Activated CD8-positive, alpha-beta memory T cell treated with anti-CD3 and anti-CD28 coated beads for 36 hours (primary cell): ENCODE data around the gene EBPL. TPM values are rescaled to one million over a fixed set of nuclear protein-coding genes. Genes with fewer than 3 reads are reported as not detected.

ENCODE experiments used
- CTCF ChIA-PET: fragments of 350-600 bp; sonication (Branson Sonifier 250); formaldehyde crosslinking; loops from one replicate; lab custom pipeline; 2021; ENCODE audit warnings: antibody characterized with exemption; lab: Charles Lee
- POLR2A ChIA-PET: fragments of 350-600 bp; sonication (Branson Sonifier 250); formaldehyde crosslinking; loops from one replicate; lab custom pipeline; 2021; ENCODE audit warnings: antibody characterized with exemption; lab: Charles Lee
- total RNA-seq, 2 experiments: library from RNA; stranded (reverse); gene quantifications; one replicate each; pipeline ENCODE4 v1.2.3, GENCODE V29; 2021

The EBPL gene
- total RNA-seq, 2 experiments from 2014 or later: 53.0 to 57.3 TPM

DNA sequence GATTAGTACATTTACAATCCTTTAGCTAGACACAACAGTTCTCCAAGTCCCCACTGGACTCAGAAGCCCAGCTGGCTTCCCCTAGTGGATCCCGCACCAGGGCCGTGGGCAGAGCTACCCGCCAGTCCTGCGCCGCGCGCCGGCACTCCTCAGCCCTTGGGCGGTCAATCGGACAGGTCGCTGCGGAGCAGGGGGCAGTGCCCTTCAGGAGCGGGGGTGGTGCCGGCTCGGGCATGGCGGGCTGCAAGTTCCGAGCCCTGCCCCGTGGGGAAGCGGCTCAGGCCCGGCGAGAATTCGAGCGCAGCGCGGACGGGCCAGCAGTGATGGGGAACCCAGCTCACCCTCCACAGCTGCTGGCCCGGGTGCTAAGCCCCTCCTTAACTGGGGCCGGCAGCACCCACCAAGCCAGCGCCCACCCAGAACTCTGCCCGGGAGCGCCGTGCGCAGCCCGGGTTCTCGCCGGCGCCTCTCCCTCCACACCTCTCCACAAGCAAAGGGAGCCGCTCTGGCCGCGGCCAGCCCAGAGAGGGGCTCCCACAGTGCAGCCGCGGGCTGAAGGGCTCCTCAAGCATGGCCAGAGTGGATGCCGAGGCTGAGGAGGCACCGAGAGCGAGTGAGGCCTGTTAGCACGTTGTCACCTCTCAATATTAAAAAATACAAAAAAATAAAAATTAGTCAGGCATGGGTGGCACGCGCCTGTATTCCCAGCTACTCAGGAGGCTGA, 12.9 kb downstream of the EBPL start:
- POLR2A ChIA-PET: interaction anchor here (1.5 kb wide), 1 partner anchor 114 kb away, joined by 4 read pairs; the partner anchor contains the start of gene KPNA3
- CTCF ChIA-PET: interaction anchor here (0.7 to 1.2 kb wide), 2 partner anchors 13 to 44 kb away, joined by 4 to 5 read pairs; partner anchors contain the start of gene EBPL

DNA sequence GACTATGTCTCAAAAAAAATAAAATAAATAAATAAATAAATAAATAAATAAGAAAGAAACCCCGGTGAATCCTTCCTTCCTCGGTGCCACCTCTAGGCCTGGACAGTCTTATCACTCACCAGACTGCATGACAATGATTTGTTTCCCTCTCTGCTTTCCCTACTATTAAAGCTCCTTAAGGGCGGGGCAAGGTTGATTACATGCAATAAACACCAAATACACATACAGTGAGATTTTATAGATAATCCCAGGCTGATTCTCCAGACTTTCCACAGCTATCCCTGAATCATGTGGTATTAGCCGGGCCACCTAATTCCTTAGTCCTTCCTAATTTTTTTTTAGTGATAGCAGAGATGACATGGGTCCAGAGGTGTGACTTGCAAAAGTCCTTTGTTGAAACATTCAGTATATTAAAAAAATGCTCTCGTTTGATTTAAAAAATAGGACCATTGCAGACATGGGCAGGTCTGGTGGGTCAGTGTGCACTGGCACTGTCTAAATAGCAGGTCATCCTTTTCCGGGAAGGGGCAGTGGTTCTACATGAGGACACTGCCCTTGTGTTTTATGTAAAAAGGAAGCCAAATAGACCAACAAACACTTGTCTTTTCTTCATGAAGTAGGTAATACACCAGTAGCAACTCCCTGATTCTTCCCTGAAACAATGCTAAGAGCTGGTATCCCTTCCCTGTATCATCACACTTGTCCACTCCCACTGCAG, 14.5 kb downstream of the EBPL start:
- ChIA-PET CTCF (interaction anchor here (0.5 to 1.3 kb wide), 2 partner anchors 12 to 19 kb away, joined by 3 to 4 read pairs; no protein-coding TSS in a partner anchor), POLR2A (no interaction called here)

DNA sequence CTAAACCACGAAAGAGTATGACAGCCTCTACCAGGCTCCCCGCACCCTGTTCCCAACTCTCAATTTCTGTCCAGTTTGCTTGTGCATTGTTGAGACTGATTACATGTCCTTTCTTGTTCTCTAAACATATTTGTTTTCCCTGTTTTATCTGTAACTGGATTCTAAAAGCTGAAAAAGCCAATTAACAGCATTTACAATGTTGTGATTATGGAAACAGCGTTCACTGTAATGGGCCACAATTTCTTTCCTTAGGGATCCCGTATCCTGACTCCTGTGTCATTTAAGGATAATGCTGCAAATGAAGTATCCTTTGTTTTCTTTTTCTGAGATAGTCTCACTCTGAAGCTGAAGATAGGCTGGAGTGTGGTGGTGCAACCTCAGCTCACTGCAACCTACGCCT, 20.5 kb downstream of the EBPL start:
- ChIA-PET POLR2A (no interaction called here), CTCF (no interaction called here)

DNA sequence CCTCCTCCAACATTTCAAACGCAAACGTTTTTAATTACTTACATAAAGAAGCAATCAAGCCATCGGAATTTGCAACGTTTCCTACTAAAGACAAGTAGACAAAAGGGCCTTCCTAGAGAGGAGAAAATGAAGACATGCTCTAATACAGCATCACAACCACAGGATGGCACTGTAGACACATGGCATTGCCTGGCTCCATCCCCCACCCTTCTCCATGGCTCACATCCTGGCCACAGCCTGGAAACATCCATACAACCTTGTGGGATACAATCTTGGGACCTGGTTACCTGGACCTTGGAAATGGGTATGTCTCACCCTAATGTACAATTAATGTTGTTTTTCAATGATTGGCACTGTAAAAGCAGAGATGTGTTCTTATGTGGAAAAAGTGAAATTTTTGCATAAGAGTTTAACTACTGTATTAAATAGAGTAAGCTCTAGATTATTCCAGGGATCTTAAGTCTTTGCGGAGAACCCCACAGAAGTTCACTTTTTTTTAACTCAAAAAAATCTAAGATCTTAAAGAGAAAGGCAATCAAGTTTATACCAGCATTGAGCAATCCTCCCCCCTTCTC, 21.5 kb downstream of the EBPL start:
- ChIA-PET CTCF (no interaction called here), POLR2A (no interaction called here)

DNA sequence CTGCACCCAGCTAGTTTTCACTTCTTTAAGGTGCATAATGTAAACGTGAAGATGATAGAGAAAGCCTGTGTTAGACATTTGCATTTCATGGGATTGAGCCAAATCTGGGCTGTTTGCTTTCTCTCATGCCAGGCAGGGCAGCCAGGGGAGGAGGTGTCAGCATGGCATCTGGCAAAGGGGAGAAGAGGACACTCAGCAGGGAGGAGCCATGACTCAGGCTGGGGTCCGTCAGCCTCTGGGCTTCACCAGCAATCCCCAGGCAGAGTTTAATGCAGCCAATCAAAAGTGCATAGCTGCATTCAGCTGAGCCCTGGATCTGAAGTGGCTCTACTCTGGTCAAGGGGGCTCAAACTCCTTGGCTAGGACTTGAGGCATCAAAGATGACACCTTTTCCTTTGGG, 23.5 kb downstream of the EBPL start:
- CTCF ChIA-PET: no interaction called here
- POLR2A ChIA-PET: no interaction called here

DNA sequence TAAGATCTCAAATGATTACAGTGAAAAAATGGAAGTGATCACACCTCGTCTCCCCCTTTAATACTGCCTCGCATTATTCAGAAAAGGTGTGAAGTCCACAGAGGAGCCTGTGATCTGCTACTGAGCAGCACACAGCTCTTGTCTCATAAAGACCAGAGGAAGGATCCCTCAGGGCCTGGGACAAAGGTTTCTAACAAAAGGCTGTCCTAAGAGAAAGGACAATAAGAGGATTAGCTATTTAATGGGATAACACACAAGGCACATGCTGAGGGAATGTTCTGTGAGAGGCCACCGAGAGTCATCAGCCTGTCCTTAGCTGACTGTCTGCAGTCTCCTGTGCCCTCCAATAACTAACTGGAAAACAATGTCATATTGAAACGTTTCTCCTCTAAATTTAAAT, 26.7 kb downstream of the EBPL start:
- CTCF ChIA-PET: interaction anchor here (0.5 kb wide), 1 partner anchor 44 kb away, joined by 5 read pairs; no protein-coding TSS in a partner anchor

DNA sequence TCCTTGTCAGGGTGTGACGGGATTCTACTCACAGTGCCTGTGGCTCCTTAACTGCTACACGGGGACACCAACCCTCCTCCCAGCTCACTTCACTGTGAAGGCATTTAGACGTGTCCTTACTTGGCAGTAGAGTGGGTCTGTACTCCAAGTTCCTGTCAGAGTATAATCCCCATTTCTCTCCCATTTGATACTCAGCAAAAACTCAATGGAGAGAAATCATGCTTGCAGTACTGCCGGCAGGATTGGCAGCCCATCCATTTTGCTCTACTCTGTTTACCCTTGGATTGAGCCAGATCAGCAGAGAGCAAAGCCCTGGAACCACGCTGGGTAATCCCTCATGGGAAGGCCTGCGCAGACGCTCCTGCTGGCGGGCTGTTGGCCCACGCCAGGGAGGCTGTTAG, 34.0 kb downstream of the EBPL start:
- CTCF ChIA-PET: no interaction called here
- POLR2A ChIA-PET: no interaction called here

More for the DNA sequence above, 26.7 kb downstream of the EBPL start:
- POLR2A ChIA-PET: no interaction called here

DNA sequence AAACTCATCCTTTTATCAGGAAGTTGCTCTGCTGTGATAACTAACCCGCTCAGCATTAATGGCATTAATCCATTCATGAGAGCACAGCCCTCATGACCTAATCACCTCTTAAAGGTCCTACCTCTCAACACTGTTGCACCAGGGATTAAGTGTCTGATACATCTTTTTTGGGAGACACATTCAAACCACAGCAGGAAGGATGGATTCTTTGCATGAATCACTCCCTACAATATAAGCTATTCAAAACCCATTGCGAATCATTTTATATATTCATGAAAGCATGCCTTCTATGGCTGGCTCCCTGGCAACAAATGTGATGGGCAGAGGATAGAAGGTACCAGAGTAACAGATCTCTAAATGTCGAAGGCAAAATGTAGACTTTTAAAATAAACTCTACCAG, 35.4 kb downstream of the EBPL start:
- POLR2A ChIA-PET: no interaction called here
- CTCF ChIA-PET: interaction anchor here (0.6 kb wide), 1 partner anchor 173 kb away, joined by 3 read pairs; no protein-coding TSS in a partner anchor

DNA sequence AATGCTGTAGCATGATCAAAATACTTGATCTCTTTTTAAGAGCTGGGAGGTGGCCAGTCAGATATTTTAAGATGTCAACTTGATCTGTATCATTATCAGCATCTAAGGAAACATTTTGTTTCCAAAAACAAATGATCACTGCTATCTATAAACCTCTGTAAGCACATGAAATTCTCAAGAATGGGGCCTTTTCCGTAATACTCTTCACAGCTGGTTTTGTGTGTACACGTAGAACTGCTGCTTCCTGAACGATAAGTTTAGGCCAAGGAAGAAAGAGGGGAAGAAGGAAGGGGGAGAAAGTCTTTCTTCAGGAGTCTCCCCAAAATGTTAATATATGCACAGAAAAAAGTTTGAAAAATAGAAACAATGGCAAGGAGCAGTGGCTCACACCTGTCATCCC, 37.3 kb downstream of the EBPL start:
- POLR2A ChIA-PET: no interaction called here
- CTCF ChIA-PET: no interaction called here

DNA sequence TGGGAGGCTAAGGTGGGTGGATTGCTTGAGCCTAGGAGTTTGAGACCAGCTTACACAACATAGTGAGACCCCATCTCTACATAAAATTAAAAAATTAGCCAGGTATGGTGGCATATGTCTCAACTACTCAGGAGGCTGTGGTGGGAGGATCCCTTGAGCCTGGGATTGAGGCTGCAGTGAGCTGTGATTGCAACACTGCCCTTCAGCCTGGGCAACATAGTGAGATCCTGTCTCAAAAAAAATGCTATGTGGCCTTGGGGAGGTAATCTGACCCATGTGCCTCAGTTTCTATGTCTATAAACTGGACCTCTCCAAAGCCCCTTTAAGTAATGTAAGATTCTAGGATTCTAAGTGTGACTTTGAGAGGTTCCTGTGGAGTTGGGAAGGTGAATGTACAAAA, 37.8 kb downstream of the EBPL start:
- CTCF ChIA-PET: no interaction called here
- POLR2A ChIA-PET: no interaction called here

DNA sequence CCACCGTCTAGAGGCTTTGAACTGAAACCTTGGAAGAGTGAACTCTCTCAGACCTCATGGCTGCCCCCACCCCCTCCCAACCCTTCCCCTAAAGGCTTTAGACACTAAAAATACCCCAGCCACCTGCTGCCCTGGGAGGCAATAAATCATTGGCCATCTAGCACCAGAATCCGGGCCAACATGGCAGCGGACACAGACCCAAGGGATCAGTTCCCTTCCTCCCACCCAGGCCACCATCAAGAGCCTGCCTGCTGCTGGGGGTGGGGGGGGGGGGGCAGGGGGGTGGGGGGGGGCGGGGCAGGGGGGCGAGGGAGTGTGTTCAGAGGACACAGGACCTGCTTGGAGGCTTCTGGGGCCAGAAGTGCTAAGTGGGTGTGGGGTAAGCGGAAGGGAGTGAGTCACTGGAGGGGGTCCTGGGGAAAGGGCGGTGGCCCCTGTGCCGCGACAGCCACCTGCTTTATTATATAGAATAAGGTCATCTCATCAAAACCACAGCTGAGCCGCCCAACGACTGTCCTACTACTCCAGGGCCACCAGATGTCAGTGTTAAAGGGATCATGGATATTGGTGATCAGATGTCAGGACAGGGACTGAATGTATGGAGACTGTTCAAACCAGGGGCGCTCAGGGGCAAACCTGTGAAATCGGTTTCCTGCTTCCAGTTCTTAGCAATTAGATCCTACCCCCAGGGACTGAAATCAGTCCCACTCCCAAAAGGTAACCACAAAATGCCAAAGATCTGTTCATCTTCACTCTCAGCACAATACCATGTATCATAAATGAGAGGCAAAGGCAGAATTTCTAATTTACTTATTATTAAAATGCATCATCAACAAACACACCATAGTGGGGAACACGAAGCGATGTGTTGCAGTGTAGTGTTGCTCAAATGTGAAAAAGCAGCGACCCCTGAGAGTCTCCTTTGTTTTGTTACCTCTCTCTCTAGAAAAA, 38.7 kb downstream of the EBPL start:
- CTCF ChIA-PET: interaction anchor here (0.6 kb wide), 1 partner anchor 361 kb away, joined by 4 read pairs; no protein-coding TSS in a partner anchor
- POLR2A ChIA-PET: interaction anchor here (0.5 kb wide), 1 partner anchor 140 kb away, joined by 3 read pairs; no protein-coding TSS in a partner anchor

DNA sequence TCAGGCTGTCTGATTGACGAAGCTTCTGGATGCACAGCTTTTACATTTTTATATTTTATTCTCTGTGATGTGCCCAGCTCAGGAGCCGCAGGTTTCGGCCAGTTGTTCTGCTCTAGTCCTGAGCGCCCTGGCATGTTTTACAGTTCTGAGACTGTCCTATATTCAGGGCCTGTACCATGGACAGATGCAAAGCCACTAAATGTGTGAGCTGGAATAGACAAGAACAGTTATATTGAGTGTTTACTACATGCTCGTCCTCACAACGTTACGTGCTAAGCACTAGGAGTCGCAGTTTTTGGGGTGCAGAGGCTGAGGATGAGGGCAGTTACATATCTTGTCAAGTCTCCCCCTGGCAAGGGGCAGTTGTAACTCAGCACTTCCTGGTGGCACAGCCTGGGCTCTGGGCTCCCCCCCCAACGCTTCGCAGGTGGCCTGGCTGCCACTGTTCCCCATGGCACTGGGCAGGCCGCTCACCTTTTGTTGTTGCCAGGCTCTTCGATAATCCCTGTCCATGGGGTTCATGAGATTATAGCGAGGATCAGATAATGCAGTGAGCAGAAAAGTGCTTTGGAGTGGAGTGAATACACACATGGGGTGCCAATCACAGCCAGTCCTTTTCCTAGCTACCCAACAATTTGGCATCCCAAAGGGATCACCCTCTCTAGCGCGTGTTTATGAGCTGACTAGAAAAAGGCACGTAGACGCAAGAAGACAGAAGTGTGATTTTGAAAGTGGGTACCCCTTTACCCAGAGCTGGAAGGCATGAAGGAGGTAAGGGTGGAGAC, 39.5 kb downstream of the EBPL start:
- ChIA-PET CTCF (no interaction called here), POLR2A (no interaction called here)

DNA sequence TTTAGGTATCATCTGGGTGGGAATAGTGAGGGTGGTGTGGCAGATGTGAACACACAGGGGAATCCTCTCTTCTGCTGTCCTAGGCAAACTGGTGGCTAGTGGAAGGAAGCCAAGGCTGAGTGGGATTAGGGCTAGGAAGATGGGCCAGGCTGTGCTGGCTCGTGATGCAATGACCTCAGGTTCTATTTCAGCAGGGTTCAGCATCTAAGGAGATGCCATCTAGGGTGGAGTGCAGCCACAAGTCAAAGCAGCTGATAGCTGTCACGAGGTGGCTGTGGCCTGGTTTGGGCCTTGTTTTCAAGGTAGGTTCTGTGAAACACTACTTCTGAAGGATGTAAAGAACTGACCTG, 41.3 kb downstream of the EBPL start:
- CTCF ChIA-PET: no interaction called here
- POLR2A ChIA-PET: no interaction called here

DNA sequence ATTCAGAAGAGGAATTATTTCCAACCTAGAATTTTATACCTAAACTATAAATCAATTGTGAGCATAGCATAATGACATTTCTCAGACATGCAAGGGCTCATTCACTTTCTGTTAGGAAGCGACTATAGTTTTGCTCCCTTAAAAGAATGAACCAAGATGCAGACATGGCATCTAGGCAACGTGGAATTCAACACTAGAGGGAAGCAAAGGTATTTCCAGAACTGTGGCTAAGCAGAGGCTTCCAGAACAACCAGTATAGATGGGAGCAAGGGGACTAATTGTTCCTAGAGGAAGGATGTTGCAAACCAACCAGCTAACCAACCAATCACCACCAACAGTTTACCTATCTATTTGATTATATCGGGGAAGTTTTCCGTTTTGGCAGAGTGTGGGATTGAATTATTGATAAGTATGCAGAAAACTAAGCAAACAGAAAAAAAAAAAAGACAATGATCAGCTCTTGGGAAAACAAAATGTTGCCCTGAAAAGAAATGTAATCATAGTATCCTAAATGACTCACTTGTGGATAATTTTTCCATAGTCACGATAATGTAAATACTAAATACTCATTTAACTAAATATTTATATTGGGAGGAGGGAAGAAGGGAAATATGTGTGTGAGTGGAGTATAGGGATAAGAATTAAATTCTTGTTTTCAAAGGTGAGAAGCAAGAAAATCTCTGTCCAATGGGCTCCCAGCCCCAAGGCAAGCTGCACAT, 41.9 kb downstream of the EBPL start:
- ChIA-PET CTCF (no interaction called here), POLR2A (no interaction called here)

DNA sequence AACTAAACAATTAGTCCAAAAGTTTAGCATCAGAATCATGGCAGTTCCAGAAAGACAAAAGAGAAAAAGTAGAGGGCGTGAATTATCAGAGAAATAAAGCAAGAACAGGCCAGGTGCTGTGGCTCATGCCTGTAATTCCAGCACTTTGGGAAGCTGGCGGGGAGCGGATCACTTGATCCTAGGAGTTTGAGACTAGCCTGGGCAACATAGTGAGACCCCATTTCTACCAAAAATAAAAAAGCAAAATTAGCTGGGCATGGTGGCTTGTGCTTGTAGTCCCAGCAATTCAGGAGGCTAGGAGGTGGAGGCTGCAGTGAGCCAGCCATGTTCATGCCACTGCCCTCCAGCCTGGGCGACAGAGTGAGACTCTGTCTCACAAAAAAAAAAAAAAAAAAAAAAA, 44.6 kb downstream of the EBPL start:
- ChIA-PET CTCF (no interaction called here), POLR2A (no interaction called here)

DNA sequence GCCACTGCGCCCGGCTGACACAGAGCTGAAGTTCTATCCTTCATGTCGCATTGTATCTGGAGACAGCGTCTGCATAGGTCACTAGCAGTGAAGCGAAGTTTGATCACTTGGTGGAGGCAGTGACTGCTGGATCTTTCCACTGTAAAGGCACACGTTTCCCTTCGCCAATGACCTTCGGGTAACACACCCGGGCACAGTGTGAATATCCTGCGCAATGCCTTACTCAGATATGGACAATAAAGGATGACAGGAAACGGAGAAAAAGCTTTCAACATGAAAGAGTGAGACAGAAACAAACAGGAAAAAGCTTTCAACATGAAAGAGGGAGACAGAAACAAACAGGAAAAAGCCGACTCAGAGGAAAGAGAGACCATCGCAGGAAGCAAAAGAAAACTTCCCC, 45.8 kb downstream of the EBPL start:
- POLR2A ChIA-PET: no interaction called here
- CTCF ChIA-PET: no interaction called here

DNA sequence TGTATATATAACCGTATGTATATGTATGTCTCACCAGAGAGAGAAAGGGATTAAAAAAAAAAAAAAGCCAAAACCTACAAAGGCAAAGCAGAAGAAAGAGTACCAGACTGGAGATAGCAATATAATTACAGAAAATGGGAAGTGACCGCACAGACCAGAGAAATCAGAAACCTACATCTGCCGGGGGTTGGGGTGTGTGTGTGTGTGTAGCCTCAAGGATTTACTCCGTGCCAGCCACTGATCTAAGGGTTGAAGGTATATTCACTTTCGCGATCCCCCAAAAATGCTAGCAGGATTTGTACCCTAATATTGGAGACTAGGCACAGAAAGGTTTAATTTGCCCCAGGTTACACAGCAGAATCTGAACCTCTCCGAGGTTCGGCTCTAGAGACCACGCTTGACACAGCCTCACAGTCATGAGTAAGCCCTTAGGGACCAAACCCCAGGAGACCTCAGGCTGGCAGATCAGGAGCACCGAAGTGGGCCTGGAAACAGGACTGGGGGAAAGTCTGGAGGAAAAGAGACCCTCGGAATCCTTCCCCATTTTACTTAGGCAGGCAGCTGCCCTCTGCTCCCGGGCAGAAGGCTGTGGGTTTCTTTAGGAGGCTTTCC, 48.1 kb downstream of the EBPL start:
- ChIA-PET POLR2A (no interaction called here), CTCF (no interaction called here)
